ENCODE data around the gene CC2D2A.

Gene CC2D2A

DNA sequence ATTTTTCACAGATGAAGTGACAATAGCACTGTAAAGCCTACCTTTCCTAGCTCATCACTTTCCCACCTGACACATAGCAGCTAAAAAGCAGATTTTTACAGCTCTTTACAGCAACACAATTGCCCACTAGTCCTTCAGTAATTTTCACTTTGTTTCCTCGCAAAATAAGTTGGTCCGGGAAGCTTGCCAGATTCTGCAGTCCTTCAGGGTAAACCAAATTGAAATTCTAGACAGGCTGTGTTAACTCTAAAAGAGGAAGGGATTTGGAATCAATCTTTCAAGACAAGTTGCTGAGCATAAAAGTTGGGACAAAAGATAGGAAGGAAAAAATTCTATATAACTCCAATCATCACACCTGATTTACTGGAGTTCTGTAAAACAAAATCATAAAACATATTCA is 33.2 kb upstream of the CC2D2A start:
- Histone ChIP-seq H3K27ac (replicated peaks) (no peak overlapping the region), H3K27me3 (ENCODE audit: insufficient read depth, poor library complexity, severe bottlenecking) (no peaks in the 10 kb centered on the region), H3K4me3 (replicated peaks; ENCODE audit: insufficient read depth, low read length) (no peak overlapping the region)
- TF ChIP-seq POLR2AphosphoS5 (IDR thresholded peaks at IDR 0.05; ENCODE audit: low read depth) (no peak), GABPA (IDR thresholded peaks at IDR 0.05; ENCODE audit: low read depth) (no peak), SPI1 (IDR thresholded peaks at IDR 0.05; ENCODE audit: borderline replicate concordance, low read depth) (no peak)
- TF ChIP-seq, protein P1, sequence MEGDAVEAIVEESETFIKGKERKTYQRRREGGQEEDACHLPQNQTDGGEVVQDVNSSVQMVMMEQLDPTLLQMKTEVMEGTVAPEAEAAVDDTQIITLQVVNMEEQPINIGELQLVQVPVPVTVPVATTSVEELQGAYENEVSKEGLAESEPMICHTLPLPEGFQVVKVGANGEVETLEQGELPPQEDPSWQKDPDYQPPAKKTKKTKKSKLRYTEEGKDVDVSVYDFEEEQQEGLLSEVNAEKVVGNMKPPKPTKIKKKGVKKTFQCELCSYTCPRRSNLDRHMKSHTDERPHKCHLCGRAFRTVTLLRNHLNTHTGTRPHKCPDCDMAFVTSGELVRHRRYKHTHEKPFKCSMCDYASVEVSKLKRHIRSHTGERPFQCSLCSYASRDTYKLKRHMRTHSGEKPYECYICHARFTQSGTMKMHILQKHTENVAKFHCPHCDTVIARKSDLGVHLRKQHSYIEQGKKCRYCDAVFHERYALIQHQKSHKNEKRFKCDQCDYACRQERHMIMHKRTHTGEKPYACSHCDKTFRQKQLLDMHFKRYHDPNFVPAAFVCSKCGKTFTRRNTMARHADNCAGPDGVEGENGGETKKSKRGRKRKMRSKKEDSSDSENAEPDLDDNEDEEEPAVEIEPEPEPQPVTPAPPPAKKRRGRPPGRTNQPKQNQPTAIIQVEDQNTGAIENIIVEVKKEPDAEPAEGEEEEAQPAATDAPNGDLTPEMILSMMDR (IDR thresholded peaks at IDR 0.05; ENCODE audit: insufficient read depth, low read length), result no peak
- TF ChIP-seq, protein P2, sequence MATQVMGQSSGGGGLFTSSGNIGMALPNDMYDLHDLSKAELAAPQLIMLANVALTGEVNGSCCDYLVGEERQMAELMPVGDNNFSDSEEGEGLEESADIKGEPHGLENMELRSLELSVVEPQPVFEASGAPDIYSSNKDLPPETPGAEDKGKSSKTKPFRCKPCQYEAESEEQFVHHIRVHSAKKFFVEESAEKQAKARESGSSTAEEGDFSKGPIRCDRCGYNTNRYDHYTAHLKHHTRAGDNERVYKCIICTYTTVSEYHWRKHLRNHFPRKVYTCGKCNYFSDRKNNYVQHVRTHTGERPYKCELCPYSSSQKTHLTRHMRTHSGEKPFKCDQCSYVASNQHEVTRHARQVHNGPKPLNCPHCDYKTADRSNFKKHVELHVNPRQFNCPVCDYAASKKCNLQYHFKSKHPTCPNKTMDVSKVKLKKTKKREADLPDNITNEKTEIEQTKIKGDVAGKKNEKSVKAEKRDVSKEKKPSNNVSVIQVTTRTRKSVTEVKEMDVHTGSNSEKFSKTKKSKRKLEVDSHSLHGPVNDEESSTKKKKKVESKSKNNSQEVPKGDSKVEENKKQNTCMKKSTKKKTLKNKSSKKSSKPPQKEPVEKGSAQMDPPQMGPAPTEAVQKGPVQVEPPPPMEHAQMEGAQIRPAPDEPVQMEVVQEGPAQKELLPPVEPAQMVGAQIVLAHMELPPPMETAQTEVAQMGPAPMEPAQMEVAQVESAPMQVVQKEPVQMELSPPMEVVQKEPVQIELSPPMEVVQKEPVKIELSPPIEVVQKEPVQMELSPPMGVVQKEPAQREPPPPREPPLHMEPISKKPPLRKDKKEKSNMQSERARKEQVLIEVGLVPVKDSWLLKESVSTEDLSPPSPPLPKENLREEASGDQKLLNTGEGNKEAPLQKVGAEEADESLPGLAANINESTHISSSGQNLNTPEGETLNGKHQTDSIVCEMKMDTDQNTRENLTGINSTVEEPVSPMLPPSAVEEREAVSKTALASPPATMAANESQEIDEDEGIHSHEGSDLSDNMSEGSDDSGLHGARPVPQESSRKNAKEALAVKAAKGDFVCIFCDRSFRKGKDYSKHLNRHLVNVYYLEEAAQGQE (IDR thresholded peaks at IDR 0.05; ENCODE audit: insufficient replicate concordance, low read depth), result no peak
- DNase-seq (ENCODE audit: low read depth in 1 of 2, low spot score in 1 of 2), result no peak

DNA sequence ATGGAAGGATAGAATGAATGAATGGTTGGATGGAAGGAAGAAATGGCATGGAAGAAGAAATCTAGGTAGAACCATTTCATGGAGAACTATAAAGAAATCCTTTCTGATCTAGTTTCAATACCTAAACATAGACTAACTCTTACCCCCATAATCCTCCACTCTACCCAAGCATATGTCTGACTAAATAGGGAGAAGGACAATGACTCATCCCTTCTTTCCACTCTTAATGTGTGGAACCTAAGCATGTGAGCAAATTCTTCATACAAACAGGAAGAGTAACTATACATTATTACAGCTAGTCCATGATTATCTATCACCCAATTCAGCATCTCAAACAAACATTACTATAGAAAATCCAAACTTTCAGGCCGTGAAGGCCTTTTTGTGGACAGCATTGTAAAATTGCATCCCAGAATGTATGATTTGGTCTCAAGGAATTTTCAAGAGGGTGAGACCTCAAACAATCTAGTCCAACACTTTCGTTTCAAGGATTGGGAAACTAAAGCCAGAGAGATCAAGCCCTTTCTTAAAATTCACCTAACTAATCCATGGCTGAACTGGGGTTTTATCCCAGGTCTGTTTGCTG is 30.6 kb upstream of the CC2D2A start:
- H3K27ac ChIP-seq (replicated peaks), result no peak overlapping the region
- no peak for DNase-seq (ENCODE audit: low read depth in 1 of 2, low spot score in 1 of 2)
- no peaks in the 10 kb centered on the region for H3K27me3 ChIP-seq (ENCODE audit: insufficient read depth, poor library complexity, severe bottlenecking)
- no peak overlapping the region for H3K4me3 ChIP-seq (replicated peaks; ENCODE audit: insufficient read depth, low read length)
- TF ChIP-seq, protein P2 (IDR thresholded peaks at IDR 0.05; ENCODE audit: insufficient replicate concordance, low read depth), result no peak
- TF ChIP-seq POLR2AphosphoS5 (IDR thresholded peaks at IDR 0.05; ENCODE audit: low read depth) (no peak), GABPA (IDR thresholded peaks at IDR 0.05; ENCODE audit: low read depth) (no peak), SPI1 (IDR thresholded peaks at IDR 0.05; ENCODE audit: borderline replicate concordance, low read depth) (no peak)
- TF ChIP-seq, protein P1 (IDR thresholded peaks at IDR 0.05; ENCODE audit: insufficient read depth, low read length), result no peak

DNA sequence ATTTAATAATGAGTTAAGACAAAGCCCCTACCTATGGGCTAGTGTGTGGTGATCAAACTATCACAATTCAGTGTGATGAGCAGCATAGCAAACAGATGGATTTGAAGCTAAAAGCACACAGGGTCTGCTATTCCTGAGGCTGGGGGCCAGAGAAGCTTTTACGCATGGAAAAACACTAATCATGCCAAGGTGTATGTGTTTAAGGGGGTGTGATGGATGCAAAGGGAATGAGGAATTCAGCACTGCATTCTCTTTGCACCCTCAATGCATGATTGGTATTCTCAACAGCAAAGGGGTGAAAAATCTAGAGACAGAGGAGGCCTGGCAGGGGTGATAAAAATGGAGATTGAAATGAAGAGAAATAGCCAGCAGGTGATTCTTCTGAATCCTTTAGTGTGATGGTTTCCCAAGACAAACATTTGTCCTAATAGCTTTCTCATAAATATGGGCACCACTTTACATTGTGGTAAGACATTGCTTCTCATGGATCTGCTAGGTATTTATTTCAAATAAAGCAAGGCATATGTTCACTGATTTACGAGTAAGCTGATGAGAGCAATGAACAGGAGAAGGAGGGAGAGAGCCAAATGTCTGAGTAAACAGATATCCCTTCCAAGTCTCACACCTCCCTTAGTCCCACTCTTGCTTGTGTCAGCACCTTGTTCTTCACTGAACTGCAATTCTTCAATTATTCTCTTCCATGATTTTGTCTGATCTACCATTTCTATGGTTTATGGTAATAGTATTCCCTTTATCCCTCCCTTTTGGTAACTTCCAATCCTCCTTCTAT is 26.1 kb upstream of the CC2D2A start:
- Histone ChIP-seq H3K27ac (replicated peaks) (no peak overlapping the region), H3K4me3 (replicated peaks; ENCODE audit: insufficient read depth, low read length) (no peak overlapping the region), H3K27me3 (ENCODE audit: insufficient read depth, poor library complexity, severe bottlenecking) (no peaks in the 10 kb centered on the region)
- DNase-seq (ENCODE audit: low read depth in 1 of 2, low spot score in 1 of 2), result no peak
- TF ChIP-seq, protein P2 (IDR thresholded peaks at IDR 0.05; ENCODE audit: insufficient replicate concordance, low read depth), result no peak
- TF ChIP-seq, protein P1 (IDR thresholded peaks at IDR 0.05; ENCODE audit: insufficient read depth, low read length), result no peak
- TF ChIP-seq SPI1 (IDR thresholded peaks at IDR 0.05; ENCODE audit: borderline replicate concordance, low read depth), result no peak
- TF ChIP-seq POLR2AphosphoS5 (IDR thresholded peaks at IDR 0.05; ENCODE audit: low read depth), result no peak
- no peak for TF ChIP-seq GABPA (IDR thresholded peaks at IDR 0.05; ENCODE audit: low read depth)

Data from HL-60 (cell line).